KOPT-K1 (cell line): ENCODE results near the gene RPS6KA2.

Source experiments
- H3K27ac ChIP-seq: fragments of 200-600 bp; sonication (generic); 2 replicates; pipeline ENCODE4 v1.5.1; 2016; ENCODE audit warnings: antibody characterized with exemption, mild to moderate bottlenecking, low read depth, low read length; ENCODE audit not compliant: poor library complexity, severe bottlenecking
- H3K36me3 ChIP-seq: fragments of 200-600 bp; sonication (generic); 2 replicates; pipeline ENCODE4 v1.5.1; 2017; ENCODE audit warnings: antibody characterized with exemption, mild to moderate bottlenecking, low read length, moderate library complexity; ENCODE audit not compliant: insufficient read depth
- H3K9me3 ChIP-seq: fragments of 200-600 bp; sonication (generic); 2 replicates; pipeline ENCODE4 v1.5.1; 2017; ENCODE audit warnings: antibody characterized with exemption, low read length, mild to moderate bottlenecking; ENCODE audit not compliant: insufficient read depth, poor library complexity, severe bottlenecking

Gene RPS6KA2

DNA sequence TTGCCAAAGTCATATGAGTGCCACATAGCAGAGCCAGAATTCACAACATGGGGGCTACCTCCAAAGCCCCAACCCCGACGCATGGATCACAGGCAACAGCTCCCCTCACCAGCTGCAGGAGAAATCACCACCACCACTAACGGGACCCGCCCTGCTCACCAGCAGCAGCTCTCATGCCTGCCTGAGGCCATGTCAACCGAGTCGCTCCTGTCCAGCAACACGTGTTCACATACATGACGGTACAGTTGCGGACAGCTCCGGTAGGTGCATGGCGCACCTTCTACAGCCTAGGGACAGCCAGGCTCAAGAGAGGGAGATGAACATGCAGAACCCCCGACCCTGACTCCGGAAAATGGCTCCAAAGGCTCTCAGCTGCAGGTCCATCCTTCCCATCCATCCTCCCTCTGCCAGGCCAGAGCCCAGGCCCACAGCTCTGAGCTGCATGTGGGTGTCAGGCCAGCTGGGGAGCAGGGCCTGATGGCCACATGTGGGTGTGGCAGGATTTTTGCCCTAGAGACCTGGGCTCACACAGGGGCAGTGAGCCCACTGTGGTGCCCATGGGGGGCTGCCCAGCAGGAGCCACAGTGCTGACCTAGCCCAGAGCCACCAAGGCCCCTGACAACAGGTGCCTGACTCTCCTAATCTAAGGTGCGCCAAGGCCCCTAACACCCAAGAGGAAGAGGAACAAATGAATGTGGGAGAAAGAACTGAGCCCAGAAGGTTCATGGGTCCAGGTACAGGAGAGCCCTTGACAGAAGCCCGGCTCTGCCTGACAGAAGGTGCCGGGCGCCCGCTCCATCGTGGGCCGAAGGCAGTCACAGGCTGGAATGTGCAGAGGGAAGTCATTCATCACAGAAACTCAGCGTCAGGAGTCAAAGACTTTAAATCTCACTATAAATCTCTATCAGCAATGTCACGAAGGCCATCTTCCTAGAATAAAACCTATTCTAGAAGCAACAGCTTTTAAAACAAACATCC, 10.5 kb downstream of the RPS6KA2 start:
- Histone ChIP-seq H3K27ac (no peak overlapping the region), H3K36me3 (no peaks in the 10 kb centered on the region), H3K9me3 (no peaks in the 10 kb centered on the region)

DNA sequence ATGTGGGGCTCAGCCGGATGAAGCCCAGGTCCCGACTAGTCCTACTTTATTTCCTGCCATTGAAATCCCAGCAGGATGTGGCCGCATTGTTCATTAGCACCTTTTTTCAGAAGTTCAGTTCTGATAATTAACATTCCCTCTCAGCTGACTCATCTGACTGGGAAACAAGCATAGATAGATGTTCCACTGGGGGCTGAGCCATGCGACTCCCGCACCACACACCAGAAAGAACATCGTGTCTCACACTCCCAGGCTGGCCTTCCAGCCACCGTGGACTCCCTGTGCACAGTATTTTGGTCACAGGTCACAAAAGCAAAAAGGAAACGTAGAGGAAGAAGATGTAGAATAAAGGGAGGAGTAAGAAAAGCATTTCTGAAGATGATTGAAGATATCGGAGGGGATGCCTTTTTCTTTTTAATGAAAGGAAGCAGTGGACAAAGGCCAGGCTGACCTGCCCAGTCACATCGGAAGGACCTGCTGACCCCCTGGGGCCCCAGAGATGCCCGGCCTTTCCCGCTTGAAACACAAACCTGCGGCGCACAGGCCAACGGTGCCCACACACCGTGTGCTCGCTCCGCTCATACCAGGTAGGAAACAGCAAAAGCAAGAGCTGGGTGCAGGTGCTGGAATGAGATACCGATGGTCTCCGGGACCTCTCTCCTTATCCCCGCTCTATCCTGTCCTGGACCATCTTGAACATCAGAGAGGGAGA, 11.8 kb downstream of the RPS6KA2 start:
- no peaks in the 10 kb centered on the region for H3K9me3 ChIP-seq
- no peak overlapping the region for H3K27ac ChIP-seq
- no peaks in the 10 kb centered on the region for H3K36me3 ChIP-seq

DNA sequence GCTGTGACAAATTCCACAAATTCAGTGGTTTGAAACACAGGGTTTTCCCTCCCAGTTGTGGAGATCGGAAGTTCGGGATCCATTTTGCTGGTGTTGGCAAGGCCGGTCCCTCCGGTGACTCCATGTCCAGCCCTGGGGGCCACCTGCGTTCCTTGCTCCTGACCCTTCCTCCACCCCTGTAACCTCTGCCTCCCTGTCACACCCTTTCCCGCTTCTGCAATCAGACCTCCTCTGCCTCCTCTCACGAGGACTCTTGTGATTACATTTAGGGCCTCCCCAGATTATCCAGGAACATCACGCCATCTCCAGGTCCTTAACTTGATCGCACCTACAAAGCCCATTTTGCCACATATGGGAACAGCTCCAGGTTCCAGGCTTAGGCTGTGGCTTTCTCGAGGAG, 12.5 kb downstream of the RPS6KA2 start:
- H3K36me3 ChIP-seq: no peaks in the 10 kb centered on the region
- no peaks in the 10 kb centered on the region for H3K9me3 ChIP-seq
- H3K27ac ChIP-seq: no peak overlapping the region

DNA sequence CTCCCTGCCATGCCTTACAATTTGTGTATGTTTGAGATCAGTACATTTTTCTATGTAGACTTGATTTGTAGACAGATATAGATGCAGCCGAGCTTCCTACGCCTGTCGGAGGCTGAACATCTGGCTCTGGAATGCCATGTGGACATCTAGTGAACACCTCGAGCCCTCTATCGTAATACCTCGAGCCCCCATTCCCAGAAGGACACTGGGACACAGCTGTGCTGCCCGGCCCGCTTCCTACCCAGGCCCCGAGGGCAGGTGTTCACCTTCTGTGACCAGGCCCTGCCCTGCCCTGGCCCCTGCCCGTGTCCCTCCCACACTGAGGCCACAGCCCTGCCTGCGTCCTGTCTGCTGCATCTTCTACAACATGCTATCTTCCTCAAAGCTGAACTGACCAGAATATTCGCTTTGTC, 12.9 kb downstream of the RPS6KA2 start:
- Histone ChIP-seq H3K36me3 (no peaks in the 10 kb centered on the region), H3K27ac (no peak overlapping the region), H3K9me3 (no peaks in the 10 kb centered on the region)

DNA sequence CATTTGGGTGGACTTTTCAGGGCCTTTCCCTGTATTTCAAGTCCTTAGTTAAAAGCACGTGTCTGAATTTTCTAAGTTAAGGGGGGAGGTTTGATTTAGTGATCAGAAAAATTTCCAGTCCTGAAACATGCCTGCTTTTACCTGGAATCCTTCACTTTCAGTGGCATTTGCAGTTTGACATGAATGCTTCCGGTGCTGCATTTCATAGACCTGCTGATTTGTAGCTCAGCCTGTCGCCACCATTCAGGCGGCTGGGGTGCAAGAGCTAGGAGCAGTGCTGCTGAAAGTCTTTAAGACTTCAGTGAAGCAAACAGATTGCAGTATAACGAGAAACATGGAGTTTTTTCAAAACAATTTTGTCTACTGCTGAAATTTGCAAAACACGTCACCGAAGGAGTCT, 14.0 kb downstream of the RPS6KA2 start:
- H3K27ac ChIP-seq: no peak overlapping the region
- no peaks in the 10 kb centered on the region for H3K36me3 ChIP-seq
- no peaks in the 10 kb centered on the region for H3K9me3 ChIP-seq

DNA sequence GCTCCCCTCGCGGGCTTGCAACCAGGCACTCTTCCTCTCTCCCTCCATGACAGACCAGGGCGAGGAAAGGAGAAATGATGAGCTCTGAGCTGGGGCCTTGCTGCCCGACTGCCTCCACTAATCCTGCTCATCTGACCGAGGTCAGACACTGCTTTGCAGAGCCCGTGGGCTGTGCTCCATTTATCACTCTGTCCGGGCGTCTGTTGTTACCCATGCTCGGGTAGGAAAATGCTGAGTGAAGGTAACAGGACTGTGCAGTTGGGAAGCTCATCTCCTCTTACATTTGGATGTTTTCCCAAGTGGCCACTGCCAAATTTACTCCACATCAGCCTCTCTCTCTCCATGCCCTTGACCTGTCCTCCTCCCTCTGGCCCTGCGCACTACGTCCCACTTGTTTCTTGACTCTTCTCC, 14.6 kb downstream of the RPS6KA2 start:
- H3K36me3 ChIP-seq: no peaks in the 10 kb centered on the region
- no peaks in the 10 kb centered on the region for H3K9me3 ChIP-seq
- no peak overlapping the region for H3K27ac ChIP-seq

DNA sequence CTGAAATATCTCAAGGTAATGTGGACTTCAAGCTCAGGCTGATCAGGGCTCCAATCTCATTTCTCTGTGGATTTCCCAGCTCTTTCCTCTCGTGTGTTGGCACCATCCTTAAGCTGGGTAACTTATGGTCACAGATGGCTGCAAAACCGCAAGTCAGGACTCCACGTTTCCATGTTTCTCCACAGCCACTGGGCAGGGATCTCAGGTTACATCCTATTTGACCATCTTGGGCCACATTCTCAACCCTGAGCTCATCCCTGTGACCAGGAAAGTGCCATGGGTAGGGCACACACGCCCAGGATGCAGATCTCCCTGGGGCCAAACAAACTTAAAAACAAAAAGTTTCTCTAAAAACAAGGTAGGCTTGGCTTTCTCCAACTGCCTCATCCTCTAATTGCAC, 15.4 kb downstream of the RPS6KA2 start:
- H3K36me3 ChIP-seq: no peaks in the 10 kb centered on the region
- H3K27ac ChIP-seq: no peak overlapping the region

DNA sequence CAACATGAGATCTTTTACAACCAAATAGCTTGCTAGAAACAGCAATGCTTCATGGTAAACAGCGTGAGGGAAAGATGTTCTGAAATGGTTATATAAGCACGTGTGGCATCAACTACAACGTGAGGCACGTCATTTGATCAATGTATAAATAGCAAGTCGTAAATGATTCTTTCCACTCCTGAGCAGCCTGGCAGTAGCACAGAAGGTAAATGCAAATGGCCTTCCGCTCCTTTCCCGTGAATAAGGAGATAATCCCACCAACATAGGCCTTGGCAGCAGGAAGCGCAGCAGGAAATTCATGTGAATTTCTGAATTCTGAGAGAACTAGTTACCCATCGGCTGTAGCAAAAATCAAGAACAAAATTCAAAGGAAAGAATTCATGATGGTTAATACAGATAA, 17.0 kb downstream of the RPS6KA2 start:
- Histone ChIP-seq H3K36me3 (no peaks in the 10 kb centered on the region), H3K27ac (no peak overlapping the region), H3K9me3 (no peaks in the 10 kb centered on the region)

More for the DNA sequence above, 15.4 kb downstream of the RPS6KA2 start:
- H3K9me3 ChIP-seq: no peaks in the 10 kb centered on the region

DNA sequence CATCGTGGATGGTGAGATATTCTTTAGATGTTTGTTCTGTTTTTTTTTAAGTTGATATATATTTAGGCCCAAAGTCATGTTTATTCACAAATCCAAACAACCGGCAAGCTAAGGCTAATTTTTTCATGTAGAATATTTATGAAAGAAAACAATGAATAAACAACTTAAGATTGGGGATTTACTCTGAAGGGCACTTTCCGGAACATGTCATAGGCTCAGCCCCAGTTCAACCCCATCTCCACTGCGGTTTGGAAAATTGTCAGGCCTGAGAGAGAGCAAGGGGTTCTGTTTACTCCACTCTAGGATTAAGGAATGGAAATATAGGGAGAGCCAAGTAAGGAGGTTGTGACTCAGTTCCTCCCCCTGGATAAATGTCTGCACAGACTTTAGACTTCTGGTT, 18.3 kb downstream of the RPS6KA2 start:
- Histone ChIP-seq H3K27ac (no peak overlapping the region), H3K36me3 (no peaks in the 10 kb centered on the region), H3K9me3 (no peaks in the 10 kb centered on the region)

DNA sequence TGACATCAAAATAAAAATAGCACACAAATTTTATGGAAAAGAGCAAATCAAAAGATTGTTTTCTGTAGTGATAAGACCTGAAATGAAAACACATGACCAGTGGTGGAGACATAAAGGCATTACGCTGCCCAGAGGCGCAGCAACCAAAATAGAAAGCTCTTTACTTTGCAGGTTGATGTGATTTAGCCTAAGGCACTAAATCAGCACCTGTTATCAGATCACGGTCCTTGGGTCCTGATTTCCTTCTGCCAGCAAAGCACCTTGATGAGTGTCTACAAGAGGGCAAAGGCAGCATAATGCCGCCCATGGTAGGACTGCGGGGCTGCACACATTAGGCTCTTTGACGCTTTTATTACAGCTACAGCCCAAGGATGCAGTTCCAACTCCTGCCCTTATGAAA, 21.3 kb downstream of the RPS6KA2 start:
- Histone ChIP-seq H3K27ac (no peak overlapping the region), H3K36me3 (no peaks in the 10 kb centered on the region), H3K9me3 (no peaks in the 10 kb centered on the region)

DNA sequence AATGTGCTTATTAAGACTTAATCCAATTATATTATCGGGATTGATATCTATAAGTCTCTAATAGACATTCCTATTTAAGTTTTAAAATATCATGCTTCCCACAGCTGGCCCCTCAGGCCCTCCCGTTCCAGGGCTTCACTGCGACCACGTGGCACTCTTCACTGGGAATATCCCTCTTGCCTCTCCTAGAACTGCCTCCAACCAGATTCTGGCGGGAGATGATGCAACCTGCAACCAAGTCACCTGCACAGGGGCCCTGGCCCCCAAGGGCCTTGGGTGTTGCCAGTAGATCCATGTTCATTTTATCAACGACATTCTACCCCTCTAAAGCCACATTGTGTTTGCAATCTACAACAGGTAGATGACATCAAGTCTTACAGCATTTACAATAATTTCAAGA, 22.1 kb downstream of the RPS6KA2 start:
- no peaks in the 10 kb centered on the region for H3K36me3 ChIP-seq

DNA sequence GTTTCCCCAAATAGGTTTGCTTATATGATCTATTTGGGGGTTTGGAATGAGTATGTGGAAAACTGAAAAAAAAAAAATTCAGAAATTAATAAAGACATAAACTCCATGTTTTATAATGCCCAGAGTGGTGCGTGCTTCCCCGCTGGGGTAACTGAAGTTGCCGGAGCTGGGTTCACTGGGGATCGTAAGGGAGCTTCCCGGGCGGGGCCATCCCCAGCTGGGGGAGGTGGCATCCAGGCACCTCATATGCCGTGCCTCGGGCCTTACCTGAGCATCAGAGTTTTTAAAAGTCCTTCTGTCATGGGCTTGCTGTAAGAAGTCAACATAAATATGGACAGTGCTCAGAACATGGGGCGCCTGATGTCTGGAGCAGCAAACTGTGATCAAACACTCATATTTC, 22.7 kb downstream of the RPS6KA2 start:
- Histone ChIP-seq H3K9me3 (no peaks in the 10 kb centered on the region), H3K27ac (no peak overlapping the region), H3K36me3 (no peaks in the 10 kb centered on the region)

More for the DNA sequence above, 22.1 kb downstream of the RPS6KA2 start:
- Histone ChIP-seq H3K27ac (no peak overlapping the region), H3K9me3 (no peaks in the 10 kb centered on the region)

DNA sequence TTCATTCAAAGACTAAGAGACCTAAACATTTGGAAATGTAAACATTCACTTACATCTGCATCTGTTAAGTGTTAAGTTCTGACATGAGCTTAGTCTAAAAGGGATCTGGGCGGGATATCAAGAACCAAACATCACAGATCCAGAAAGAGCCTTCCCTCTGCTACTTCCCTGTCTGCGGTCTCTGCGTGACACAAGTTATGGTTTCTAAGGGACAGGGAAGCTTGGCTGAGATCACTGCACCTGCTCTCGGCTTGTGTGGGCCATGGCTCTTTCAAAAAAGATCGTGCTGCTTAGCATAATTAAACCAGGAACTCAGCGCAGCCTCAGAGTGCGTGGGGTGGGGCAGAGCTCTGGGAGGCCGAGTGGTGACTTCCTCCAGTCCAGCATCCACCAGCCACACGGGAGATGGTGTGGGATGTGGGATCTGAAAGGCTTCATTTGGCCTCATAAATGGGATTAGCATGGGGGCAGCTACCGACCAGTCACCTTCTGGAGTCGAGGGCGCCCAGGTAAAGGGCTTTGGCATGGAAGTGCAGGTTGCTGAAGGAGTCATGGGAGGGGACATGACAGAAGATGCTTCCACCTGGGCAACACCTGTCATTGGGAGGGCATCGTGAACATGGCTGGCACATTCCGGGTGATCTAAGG, 23.9 kb downstream of the RPS6KA2 start:
- no peak overlapping the region for H3K27ac ChIP-seq
- H3K9me3 ChIP-seq: no peaks in the 10 kb centered on the region

DNA sequence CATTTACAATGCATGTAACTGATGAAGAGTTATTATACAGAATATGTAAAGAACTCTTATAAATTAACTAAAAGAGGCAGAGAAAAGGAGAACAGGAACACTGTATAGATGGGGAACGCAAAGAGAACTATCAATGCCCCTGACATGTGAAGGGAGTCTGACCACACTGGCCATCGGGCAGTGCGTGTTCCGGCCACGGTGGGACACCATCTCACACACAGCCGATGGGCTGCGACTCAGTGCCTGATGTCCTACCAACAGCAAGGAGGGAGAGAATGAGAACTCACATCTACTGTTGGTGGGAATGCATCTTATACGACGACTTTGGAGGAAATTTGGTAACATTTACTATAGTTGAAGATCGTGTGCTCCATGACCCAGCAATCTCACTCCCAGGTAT, 25.1 kb downstream of the RPS6KA2 start:
- Histone ChIP-seq H3K27ac (no peak overlapping the region), H3K9me3 (no peaks in the 10 kb centered on the region), H3K36me3 (no peaks in the 10 kb centered on the region)

More for the DNA sequence above, 23.9 kb downstream of the RPS6KA2 start:
- H3K36me3 ChIP-seq: no peaks in the 10 kb centered on the region

DNA sequence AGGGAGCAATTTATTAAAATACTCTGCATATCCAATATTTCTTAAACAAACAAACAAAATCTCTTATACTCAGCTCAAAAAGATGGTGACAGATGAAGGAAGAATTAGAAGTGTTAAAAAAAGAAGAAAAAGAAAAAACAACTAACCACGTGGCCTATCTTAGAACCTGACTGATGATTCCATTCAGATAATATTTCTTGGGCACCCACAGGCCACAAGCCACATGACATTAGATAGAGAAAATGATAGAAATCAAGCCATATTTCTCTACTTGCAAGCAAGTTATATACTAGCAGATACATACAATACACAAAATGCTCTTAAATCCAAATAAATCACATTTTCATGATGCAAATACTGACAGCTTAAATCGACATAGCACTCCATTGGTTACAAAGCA, 26.1 kb downstream of the RPS6KA2 start:
- no peaks in the 10 kb centered on the region for H3K36me3 ChIP-seq
- no peaks in the 10 kb centered on the region for H3K9me3 ChIP-seq
- H3K27ac ChIP-seq: no peak overlapping the region
